SJCRH30 (cell line): Measurements from ENCODE around the gene GOLGA3. TPM values are rescaled to one million over a fixed set of nuclear protein-coding genes. Genes with fewer than 3 reads are reported as not detected.
"Not testable (repeated sequence)": the region's sequence is repeated elsewhere in the genome, so short reads cannot be mapped to it uniquely, and the experiment has no call there.

ENCODE experiments used
- DNase-seq, 2 experiments: peaks; one replicate each; pipeline ENCODE4 v3.0.0-alpha.2; 2015 to 2020
- H3K27ac ChIP-seq: fragments of 250-450 bp; sonication (Bioruptor Pico); 2 replicates; pipeline ENCODE4 v1.5.1; 2020; ENCODE audit warnings: mild to moderate bottlenecking, moderate library complexity
- H3K27me3 ChIP-seq: fragments of 250-450 bp; sonication (Bioruptor Pico); 2 replicates; pipeline ENCODE4 v1.5.1; 2020; ENCODE audit warnings: mild to moderate bottlenecking, moderate library complexity
- H3K36me3 ChIP-seq: fragments of 250-450 bp; sonication (Bioruptor Pico); 2 replicates; pipeline ENCODE4 v1.5.1; 2020; ENCODE audit warnings: mild to moderate bottlenecking, moderate library complexity
- H3K4me1 ChIP-seq: fragments of 250-450 bp; sonication (Bioruptor Pico); 2 replicates; pipeline ENCODE4 v1.5.1; 2020; ENCODE audit warnings: mild to moderate bottlenecking, moderate library complexity
- H3K4me3 ChIP-seq: fragments of 250-450 bp; sonication (Bioruptor Pico); 2 replicates; pipeline ENCODE4 v1.5.1; 2020; ENCODE audit warnings: mild to moderate bottlenecking, moderate library complexity
- H3K9me3 ChIP-seq: fragments of 250-450 bp; sonication (Bioruptor Pico); replicated peaks from 2 replicates; pipeline ENCODE4 v1.5.1; 2020; ENCODE audit warnings: mild to moderate bottlenecking, moderate library complexity
- total RNA-seq: library from RNA; depleted of rRNA; stranded (reverse); fragments of >200 nt; shearing (Covaris generic); gene quantifications from 2 replicates; pipeline ENCODE4 v1.2.3, GENCODE V29; 2014

Gene GOLGA3
- total RNA-seq, 1 experiment from 2014 or later: 40.3 TPM

DNA sequence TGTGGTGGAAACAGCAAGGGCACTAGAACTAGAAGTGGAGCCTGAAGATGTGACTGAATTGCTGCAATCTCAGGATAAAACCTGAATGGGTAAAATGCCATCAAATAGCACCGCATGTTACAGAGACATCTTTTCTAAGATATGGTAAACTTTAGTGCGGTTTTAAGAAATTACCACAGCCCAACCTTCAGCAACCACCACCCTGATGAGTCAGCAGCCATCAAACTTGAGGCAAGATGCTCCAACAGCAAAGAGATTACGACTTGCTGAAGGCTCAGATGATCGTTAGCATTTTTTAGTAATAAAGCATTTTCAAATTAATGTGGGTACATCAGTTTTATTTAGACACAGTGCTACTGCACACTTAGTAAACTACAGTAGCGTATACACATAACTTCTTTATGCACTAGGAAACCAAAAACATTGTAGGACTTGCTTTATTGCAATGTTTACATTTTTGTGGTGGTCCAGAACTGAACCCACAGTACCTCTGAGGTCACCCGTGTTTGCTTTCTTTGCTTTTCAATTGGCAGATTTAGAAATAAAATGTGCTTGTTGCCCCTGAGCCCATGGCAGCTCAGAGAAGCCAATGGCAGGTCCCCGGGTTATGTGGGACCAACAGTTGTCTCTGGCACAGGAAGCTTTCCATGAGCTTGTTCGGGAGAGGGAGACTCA is 15.9 kb downstream of the GOLGA3 start:
- DNase-seq: no peak
- no peaks in the 10 kb centered on the region for H3K27me3 ChIP-seq
- H3K27ac ChIP-seq: no peak overlapping the region
- H3K4me3 ChIP-seq: no peak overlapping the region
- peaks cover 65% of the 10 kb centered on the region for H3K36me3 ChIP-seq
- no peaks in the 10 kb centered on the region for H3K4me1 ChIP-seq
- no peaks in the 10 kb centered on the region for H3K9me3 ChIP-seq

DNA sequence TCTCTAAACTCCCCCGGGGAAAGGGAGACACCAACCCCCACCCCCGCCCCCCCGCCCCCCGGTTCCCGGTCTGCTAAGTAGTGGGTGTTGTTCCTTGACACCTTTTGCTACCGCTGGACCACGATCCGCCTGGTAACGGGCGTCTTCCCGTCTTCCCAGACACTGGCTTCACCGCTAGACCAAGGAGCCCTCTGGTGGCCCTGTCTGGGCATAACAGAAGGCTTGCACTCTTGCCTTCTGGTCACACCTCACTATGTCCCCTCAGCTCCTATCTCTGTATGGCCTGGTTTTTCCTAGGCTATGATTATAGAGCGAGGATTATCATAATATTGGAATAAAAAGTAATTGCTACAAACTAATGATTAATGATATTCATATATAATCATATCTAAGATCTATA is 19.3 kb downstream of the GOLGA3 start:
- H3K36me3 ChIP-seq: peaks cover 60% of the 10 kb centered on the region
- H3K27me3 ChIP-seq, H3K27ac ChIP-seq, H3K4me3 ChIP-seq, DNase-seq, H3K4me1 ChIP-seq, H3K9me3 ChIP-seq: not testable (repeated sequence)

DNA sequence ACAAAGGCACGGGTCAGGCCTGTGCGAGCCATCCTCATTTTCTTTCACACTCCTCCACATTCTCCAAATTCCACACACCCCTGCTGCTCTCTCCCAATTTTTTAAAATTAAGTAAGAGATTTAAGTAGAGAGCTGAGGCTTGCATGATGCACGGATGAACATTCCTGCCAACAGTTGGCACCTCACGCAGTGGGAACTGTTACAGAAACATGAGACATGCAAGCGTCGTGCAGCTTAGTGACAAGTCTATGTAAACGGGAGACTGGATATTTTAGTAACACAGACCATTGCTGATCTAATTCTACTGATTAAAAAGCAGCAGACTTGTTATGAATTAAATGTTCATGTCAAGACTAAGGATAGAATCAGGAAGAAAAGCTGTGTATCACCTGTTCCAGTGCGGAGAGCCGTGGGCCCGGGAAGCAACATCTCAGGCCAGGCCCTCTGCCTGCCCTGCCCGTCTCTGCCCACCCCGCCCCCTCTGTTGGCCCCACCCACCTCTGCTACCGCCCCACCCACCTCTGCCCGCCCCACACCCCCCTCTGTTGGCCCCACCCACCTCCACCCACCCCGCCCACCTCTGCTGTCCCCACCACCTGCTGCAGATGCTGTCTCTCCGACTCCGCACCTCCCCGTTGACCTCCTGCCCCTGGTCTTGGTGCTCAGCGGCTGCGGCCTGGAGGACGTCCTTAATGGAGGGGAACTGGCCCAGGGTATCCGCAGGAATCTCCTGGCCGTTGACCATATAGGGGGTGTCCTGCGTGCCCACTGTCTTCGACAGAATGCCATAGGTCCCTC is 21.2 kb downstream of the GOLGA3 start:
- Histone ChIP-seq H3K4me1 (no peaks in the 10 kb centered on the region), H3K27ac (no peak overlapping the region), H3K4me3 (no peak overlapping the region), H3K9me3 (no peaks in the 10 kb centered on the region), H3K36me3 (peaks cover 61% of the 10 kb centered on the region), H3K27me3 (no peaks in the 10 kb centered on the region)
- DNase-seq: no peak

DNA sequence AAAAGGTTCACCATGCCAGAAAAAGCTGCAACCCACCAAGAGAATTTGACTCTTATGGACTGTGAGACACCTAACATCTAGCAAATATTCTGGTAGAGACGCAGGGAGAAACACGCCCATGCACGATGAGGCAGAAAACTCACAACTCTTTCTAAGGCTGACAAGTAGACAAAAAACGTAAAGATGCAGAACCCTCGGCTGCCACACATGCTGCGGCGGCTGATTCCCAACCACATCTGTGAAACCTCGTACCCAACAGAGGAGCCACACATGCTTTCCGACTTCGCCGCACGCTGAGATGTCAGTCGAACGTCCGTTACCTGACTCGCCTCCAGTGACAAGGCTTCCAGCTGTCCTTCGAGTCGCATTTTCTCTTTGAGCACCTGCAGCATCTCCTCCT is 21.8 kb downstream of the GOLGA3 start:
- Histone ChIP-seq H3K27me3 (no peaks in the 10 kb centered on the region), H3K4me1 (no peaks in the 10 kb centered on the region), H3K9me3 (no peaks in the 10 kb centered on the region), H3K27ac (no peak overlapping the region), H3K36me3 (peaks cover 59% of the 10 kb centered on the region), H3K4me3 (no peak overlapping the region)
- no peak for DNase-seq

DNA sequence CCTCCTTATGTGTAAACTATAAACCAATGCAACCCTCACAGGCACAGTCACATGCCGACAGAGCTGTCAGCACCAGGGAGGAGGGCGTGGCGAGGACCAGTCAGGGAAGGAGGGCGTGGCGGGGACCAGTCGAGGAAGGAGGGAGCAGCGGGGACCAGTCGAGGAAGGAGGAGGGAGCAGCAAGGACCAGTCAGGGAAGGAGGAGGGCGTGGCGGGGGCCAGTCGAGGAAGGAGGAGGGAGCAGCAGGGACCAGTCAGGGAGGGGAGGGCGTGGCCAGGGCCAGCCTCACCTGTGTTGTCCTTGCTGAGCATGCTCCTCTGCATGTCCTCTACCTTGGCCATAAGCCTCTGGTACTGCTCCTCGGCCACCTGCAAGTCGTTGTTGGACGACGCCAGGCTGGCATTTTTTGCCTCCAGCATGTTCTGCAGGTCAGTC is 24.2 kb downstream of the GOLGA3 start:
- Histone ChIP-seq H3K9me3 (no peaks in the 10 kb centered on the region), H3K4me3 (no peak overlapping the region), H3K4me1 (no peaks in the 10 kb centered on the region), H3K27me3 (no peaks in the 10 kb centered on the region), H3K36me3 (peaks cover 72% of the 10 kb centered on the region), H3K27ac (no peak overlapping the region)
- DNase-seq: no peak

DNA sequence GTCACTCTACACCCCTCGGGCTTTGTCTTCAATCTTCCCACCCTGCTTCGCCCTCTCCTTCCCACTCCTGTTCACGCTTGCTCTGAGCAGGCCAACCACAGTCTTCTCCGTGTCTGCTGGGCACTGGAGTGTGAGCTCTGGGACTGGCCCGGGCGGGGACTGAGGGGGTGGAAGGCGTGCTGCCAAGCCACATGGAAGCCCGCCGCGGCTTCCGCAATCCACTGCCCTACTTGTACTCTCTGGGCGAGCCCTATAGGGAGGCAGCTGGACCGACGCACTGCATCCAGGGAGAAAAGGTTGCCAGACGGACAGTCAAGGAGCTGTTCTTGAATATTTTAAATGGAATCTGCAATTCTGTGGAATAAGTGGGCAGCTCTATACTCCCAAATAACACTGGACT is 24.8 kb downstream of the GOLGA3 start:
- Histone ChIP-seq H3K36me3 (peaks cover 77% of the 10 kb centered on the region), H3K27ac (no peak overlapping the region), H3K4me1 (no peaks in the 10 kb centered on the region), H3K9me3 (no peaks in the 10 kb centered on the region), H3K4me3 (no peak overlapping the region), H3K27me3 (no peaks in the 10 kb centered on the region)
- DNase-seq: no peak

DNA sequence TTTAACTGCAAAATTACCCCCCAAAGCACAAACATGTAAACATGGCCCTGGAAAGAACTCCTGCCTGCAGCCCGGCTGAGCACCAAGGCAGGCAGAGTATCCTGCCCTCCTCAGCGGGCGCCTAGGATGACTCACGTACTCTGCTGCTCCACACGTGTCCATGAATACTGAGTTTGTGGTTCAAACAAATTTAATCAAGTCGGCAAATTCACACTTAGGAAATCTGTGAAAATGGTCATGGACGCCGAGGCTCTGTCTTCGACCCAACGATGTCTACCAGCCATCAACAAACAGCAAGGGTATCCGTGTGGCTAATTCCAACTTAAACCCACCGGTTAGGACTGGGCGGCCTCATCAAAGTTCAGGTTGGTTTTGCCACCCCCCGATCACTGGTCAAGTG is 25.5 kb downstream of the GOLGA3 start:
- H3K36me3 ChIP-seq: peaks cover 72% of the 10 kb centered on the region
- H3K27me3 ChIP-seq: no peaks in the 10 kb centered on the region
- no peaks in the 10 kb centered on the region for H3K4me1 ChIP-seq
- no peak overlapping the region for H3K27ac ChIP-seq
- no peak overlapping the region for H3K4me3 ChIP-seq
- H3K9me3 ChIP-seq: no peaks in the 10 kb centered on the region
- DNase-seq: no peak

DNA sequence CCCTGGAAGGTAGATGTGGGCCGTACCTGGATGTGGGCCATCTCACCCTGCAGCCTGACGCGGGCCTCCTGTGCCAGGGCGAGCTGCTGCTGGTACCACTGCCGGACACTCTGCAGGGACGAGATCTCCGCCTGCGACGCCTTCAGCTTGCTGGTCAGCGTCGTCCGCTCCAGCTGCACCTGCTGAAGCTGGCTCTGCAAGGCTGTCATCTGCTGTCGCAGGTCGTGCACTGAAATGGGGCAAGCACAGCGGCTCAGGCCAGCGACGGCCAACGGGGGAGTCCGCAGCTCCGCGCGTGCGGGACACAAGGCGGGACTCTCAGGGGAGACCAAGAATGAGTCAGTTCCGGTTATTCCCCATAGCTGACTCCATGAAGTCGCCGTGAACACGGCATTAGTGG is 26.9 kb downstream of the GOLGA3 start:
- Histone ChIP-seq H3K36me3 (peaks cover 74% of the 10 kb centered on the region), H3K4me1 (no peaks in the 10 kb centered on the region), H3K9me3 (no peaks in the 10 kb centered on the region), H3K27me3 (no peaks in the 10 kb centered on the region), H3K27ac (no peak overlapping the region), H3K4me3 (no peak overlapping the region)
- DNase-seq: no peak

DNA sequence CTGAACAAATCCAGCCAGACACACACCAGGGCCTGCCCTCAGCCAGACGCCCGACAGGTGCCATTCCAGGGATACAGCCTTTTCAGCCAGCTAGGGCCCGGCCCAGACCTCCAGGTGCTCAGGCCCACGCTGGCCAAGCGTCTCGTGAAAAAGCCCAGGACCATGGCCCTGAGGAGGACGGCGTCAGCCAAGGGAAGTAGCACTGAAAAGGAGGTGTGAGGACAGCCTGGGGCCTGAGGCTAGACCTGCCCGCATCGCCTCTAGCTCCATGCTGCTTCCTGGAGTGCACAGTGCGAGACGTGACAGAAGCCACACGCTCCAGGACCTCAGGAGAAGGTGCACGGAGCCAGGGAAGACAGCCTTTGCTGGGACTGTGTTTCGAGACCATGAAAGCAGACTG is 29.8 kb downstream of the GOLGA3 start:
- H3K27me3 ChIP-seq: no peaks in the 10 kb centered on the region
- no peak for DNase-seq
- H3K9me3 ChIP-seq: no peaks in the 10 kb centered on the region
- H3K4me1 ChIP-seq: no peaks in the 10 kb centered on the region
- H3K36me3 ChIP-seq: peaks cover 81% of the 10 kb centered on the region
- no peak overlapping the region for H3K27ac ChIP-seq
- no peak overlapping the region for H3K4me3 ChIP-seq

DNA sequence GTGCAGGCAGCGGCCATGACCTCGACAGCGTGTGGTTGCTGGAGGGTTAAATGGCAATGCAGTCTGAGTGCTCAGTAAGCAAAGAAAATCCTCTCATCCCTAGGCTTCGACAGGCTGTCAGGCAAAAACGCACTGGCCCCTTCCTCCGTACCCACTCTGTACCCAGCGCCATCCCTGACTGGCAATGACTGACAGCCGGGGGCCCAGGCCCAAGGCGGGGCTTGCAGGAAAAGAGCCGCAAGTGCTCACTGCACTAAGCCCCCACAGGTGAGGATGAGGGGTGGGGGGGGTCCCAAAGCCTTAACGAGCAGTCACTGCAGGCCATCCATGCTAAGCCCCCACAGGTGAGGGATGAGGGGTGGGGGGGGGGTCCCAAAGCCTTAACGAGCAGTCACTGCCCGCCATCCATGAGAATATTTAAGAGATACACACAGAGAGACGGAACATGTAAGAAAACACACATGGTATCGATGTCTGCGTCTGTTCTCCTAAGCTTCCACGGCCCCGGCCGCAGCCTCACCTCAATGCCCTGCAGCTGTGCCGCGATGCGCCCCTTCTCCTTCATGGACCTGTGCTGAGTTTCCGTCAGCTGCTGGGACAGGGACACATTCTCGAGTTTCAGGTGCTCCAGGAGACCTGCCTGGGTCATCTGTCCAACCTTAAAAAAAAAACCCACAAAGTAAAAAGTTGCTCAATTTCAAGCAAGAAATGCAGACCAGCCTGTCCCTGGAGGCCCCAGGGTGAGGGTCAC is 30.7 kb downstream of the GOLGA3 start:
- peaks cover 76% of the 10 kb centered on the region for H3K36me3 ChIP-seq
- H3K27me3 ChIP-seq: no peaks in the 10 kb centered on the region
- DNase-seq: no peak
- no peak overlapping the region for H3K27ac ChIP-seq
- H3K4me1 ChIP-seq: no peaks in the 10 kb centered on the region
- H3K4me3 ChIP-seq: no peak overlapping the region
- H3K9me3 ChIP-seq: no peaks in the 10 kb centered on the region

DNA sequence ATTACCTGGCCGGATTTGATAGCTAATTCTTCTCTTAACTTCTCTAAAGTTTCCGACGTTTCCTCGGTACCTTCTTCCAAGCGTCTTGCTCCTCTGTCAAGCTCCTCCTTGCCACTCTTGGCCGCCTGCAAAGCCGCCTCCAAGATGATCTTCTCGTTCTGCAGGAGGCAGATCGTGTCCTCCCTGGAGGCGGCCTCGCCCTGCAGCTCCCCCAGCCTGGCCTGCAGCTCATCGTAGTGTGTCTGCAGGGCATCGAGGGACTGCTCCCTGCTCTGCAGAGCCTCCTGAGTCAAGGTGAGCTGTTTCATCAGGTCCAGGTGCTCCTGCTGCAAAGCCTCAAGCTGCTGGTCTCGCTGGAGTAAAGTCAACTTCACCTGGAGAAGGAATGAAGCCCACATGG is 32.8 kb downstream of the GOLGA3 start:
- H3K36me3 ChIP-seq: peaks cover 67% of the 10 kb centered on the region
- no peak overlapping the region for H3K4me3 ChIP-seq
- no peaks in the 10 kb centered on the region for H3K27me3 ChIP-seq
- no peak for DNase-seq
- H3K9me3 ChIP-seq: no peaks in the 10 kb centered on the region
- no peak overlapping the region for H3K27ac ChIP-seq
- H3K4me1 ChIP-seq: no peaks in the 10 kb centered on the region

DNA sequence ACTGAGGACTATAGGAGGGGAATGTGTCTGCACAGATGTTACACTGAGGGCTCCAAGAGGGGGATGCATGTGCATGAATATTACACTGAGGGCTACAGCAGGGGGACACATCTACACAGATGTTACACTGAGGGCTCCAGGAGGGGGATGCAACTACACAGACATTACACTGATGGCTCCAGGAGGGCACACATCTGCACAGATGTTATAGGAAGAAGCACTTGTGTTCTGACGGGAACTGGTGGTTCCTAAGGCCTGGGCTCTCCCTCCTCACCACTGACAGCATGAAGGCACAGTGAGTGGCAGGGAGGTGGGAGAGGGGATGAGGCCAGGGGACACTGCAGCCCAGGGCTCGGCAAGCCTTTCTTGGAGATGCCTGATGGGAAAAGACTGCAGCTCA is 36.7 kb downstream of the GOLGA3 start:
- H3K27me3 ChIP-seq, H3K4me3 ChIP-seq, H3K9me3 ChIP-seq, H3K27ac ChIP-seq, H3K4me1 ChIP-seq, DNase-seq: not testable (repeated sequence)
- peaks cover 65% of the 10 kb centered on the region for H3K36me3 ChIP-seq

DNA sequence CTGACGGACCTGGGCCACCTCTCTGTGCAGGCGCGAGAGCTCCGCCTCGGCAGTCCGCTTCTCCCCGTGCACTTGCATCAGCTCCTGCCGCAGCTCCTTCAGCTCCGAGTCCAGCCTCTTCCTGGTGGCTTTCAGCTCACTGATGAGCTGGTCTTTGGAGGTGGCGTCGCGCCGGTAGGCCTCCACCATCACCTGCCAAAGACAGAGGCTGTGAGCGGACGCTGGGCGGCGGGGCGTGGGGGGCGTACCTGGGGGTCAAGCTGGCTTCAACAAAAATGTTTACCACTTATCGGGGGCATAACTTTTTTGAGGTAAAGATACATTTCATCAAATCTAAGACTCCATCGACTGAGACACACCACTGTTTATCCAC is 39.6 kb downstream of the GOLGA3 start:
- Histone ChIP-seq H3K4me1 (no peaks in the 10 kb centered on the region), H3K9me3 (no peaks in the 10 kb centered on the region), H3K27me3 (no peaks in the 10 kb centered on the region), H3K27ac (no peak overlapping the region), H3K4me3 (no peak overlapping the region), H3K36me3 (peaks cover 48% of the 10 kb centered on the region)
- DNase-seq: no peak

DNA sequence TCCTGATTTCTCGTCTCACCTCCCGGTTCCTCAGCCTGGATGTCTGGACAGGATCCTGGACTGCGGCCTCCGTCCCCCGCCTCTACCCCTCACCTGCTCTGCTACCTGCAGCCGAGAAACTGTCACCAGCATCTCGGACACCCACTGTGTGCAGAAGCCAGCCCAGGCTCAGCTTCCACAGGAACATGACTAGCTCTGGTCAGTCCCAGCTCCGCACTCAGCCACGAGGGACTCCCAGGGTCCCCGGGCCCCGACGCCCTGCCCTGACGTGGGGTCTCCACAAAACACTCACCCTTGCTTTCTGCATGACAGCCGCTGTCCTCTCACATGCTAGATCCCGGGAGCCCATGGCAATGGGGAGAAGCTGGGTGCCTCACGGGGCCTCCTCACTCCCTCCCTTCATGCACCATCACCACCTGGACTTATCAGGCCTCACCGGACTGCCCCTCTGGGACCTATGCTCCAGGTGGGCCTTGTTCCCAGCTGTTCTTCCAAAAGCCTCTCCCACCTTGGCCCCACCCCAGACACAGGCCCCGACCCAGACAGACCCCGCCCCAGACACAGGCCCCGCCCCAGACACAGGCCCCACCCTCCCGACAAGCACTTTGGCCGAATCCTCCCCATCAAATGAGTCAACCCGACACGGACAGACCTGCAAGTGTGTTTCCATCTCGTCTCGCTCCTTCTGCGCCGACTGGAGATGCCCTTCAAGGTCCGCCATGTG is 40.1 kb downstream of the GOLGA3 start:
- Histone ChIP-seq H3K27ac (no peak overlapping the region), H3K9me3 (no peaks in the 10 kb centered on the region), H3K4me3 (no peak overlapping the region), H3K4me1 (no peaks in the 10 kb centered on the region), H3K36me3 (peaks cover 50% of the 10 kb centered on the region), H3K27me3 (no peaks in the 10 kb centered on the region)
- no peak for DNase-seq

DNA sequence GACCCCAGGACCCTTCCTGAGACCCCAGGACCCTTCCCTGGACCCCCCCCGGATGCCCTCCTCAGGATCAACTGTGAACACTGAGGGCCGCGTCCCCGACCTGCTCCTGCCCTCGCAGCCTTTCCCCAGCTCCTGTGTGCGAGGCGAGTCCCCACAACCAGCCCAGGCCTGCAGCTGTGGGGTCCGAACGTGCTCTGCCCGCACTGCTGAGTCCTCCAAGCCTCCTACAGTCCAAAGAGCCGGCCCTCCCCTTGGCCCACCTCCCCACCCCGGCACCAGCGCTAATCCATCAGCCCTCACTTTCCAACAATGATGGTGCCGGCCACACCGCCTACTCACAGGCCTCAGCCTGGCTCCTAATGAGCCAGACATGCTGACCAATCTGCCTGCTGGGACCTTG is 40.8 kb downstream of the GOLGA3 start:
- H3K4me3 ChIP-seq: no peak overlapping the region
- no peaks in the 10 kb centered on the region for H3K9me3 ChIP-seq
- peaks cover 51% of the 10 kb centered on the region for H3K36me3 ChIP-seq
- no peak for DNase-seq
- no peaks in the 10 kb centered on the region for H3K4me1 ChIP-seq
- no peak overlapping the region for H3K27ac ChIP-seq
- H3K27me3 ChIP-seq: no peaks in the 10 kb centered on the region
